AG10803 (cell line): Measurements from ENCODE around the gene TIMM17A.
"Not testable (repeated sequence)": the region's sequence is repeated elsewhere in the genome, so short reads cannot be mapped to it uniquely, and the experiment has no call there.

ENCODE experiments used
- DNase-seq: peaks from one replicate; pipeline ENCODE4 v3.0.0; 2010; ENCODE audit warnings: low read depth
- H3K4me3 ChIP-seq: 2 replicates; pipeline ENCODE4 v1.5.1; 2011; ENCODE audit warnings: mild to moderate bottlenecking, low read length, control low read depth
- CTCF ChIP-seq: conservative IDR thresholded peaks from 2 replicates; pipeline ENCODE4 v1.5.1; 2011; ENCODE audit warnings: mild to moderate bottlenecking, low read length, control low read depth, inconsistent platforms

TIMM17A gene

DNA sequence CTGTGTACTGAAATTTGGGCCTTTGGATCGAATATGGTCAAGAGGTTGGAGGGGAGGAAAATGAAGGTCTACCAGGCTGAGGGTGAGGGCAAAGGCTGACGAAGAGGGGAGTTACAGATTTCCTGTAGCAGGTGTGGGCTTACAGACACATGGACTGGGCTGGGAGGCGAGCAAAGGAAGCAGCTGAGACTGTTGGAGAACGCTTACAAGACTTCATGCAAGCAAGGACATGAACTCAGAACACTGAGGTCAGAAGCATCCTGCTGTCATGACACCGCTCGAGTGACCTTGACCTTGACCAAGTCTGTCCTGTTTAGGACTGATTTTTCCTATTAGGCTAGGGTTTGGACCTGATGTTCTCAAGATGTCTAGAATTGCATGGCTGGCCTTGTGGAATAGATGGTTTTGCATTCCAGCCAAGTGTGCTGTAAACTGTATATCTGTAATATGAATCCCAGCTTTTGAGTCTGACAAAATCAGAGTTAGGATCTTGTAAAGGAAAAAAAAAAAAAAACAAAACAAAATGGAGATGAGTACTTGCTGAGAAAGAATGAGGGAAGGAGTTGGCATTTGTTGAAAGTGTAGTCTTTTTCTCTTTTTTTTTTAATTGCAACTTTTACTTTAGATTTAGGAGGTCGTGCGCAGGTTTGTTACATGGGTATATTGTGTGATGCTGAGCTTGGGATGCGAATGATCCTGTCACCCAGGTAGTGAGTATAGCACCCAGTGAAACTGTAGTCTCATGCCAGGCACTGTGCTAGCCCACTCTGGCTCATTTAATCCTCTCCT, 60.9 kb downstream of the TIMM17A start:
- TF ChIP-seq CTCF, result no peak
- peak; percentile 45 for DNase-seq
- H3K4me3 ChIP-seq, result no peak overlapping the region

- no peak for DNase-seq
- no peak overlapping the region for H3K4me3 ChIP-seq
- no peak for TF ChIP-seq CTCF
These were observed 61.8 kb downstream of the TIMM17A start for GRCh38 chr1:202016811-202017748.

DNA sequence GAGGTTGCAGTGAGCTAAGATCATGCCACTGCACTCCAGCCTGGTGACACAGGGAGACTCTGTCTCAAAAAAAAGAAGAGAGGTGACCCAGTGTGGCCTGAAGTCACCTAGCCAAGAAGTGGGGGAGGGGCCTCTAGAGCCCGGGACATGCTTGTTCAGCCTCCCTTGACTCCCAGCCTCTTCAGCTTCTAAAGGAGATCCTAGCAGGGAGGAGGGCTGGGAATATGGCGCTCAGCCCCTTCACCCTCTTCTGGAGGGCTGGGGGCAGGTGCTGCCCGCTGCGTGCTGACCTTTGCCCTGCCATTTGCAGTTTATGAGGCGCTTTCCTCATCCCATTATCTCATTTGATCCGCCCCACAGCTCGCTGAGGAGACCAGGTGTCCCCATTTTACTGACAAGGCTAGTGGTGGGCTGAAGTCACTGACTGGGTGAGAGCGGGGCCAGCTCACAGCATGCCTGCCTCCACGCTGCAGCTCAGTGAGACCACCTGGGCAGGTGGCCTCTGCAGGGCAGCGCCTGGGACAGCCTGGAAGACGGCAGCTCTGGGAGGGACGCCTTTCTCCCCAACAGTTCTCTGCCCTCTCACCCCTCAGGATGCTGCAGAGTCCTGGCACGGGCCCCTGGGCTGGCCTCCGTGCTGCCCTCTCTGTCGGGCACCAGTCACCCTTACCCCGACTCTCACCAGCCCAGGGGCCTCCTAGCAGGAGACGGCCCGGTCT, 62.6 kb downstream of the TIMM17A start:
- no peak for DNase-seq
- H3K4me3 ChIP-seq, result no peak overlapping the region
- no peak for TF ChIP-seq CTCF

DNA sequence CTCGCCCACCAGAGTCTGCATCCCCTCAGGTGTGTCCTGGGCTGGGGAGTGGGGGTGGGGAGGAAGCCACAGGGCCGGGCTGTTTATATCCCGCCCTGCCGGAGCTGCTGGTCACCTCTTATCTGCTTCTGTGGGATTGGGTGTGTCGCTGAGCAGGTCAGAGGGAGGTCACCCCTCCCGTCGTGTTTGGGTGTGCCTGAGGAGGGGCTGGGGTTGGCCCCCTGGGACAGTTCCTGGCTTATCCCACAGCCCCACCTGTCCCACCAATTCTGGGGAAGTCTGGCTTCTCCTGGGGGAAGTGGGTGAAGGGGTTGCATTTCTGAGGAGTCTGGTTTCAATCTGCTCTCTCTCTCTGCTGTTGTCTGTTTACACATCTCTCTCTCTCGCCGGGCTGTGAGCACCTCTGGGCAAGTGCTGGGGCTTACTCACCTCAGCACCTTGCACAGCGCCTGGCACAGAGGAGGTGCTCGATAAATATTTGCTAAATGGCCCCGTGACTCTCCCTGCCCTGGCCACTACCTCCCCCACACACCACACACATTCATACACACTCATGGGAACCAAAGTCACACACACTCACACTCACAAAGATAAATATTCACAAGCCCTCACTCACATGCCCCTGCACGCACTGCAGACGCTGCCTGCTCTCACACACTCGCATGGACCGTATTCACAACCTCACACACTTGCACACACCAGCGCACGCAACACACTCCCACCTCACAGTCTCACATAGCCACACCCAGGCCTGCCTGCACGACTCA, 63.3 kb downstream of the TIMM17A start:
- TF ChIP-seq CTCF, result no peak
- H3K4me3 ChIP-seq, result no peak overlapping the region
- no peak for DNase-seq

GRCh38 chr1:202019235-202019558, 63.9 kb downstream of the TIMM17A start:
- not testable (repeated sequence) for H3K4me3 ChIP-seq, DNase-seq
